HCT116 (cell line): ENCODE results near the gene ARMC12. TPM values are rescaled to one million over a fixed set of nuclear protein-coding genes. Genes with fewer than 3 reads are reported as not detected.

Experiments
- ATAC-seq: fragments of 200-7000 bp; cut with Tn5 transposase; 2 replicates; pipeline ENCODE4 v1.9.1; 2020; ENCODE audit warnings: mild to moderate bottlenecking, moderate library complexity
- BruUV-seq: library from RNA; stranded (reverse); fragments of 400-500 nt; replicated peaks from 2 replicates; lab custom pipeline; 2021; lab: Mats Ljungman, UMichigan
- CTCF ChIA-PET: fragments of 300-600 bp; sonication (Branson Sonifier 250); formaldehyde crosslinking; loops from one replicate; lab custom pipeline; 2021; ENCODE audit warnings: antibody characterized with exemption; lab: Charles Lee
- POLR2A ChIA-PET: fragments of 300-600, 350-600 bp; sonication (Branson Sonifier 250); formaldehyde crosslinking; loops from one replicate; lab custom pipeline; 2021; ENCODE audit warnings: antibody characterized with exemption; lab: Charles Lee
- RAD21 ChIA-PET, 2 experiments: fragments of 300-600 bp; sonication (Branson Sonifier 250); formaldehyde crosslinking; loops; one replicate each; lab custom pipeline; 2023; ENCODE audit warnings: low total read pairs in 2 of 2; ENCODE audit not compliant: uncharacterized antibody in 2 of 2, unreplicated experiment in 2 of 2, low non-redundant PET in 1 of 2; lab: Charles Lee
- DNase-seq: peaks from one replicate; pipeline ENCODE4 v3.0.0-alpha.2; 2010; ENCODE audit warnings: low read depth, low spot score
- H2AFZ ChIP-seq: fragments of 200-600 bp; shearing (Covaris generic), sonication (generic); 2 replicates; pipeline ENCODE4 v1.6.1; 2017; ENCODE audit warnings: low read depth, mixed run types, mixed read lengths, antibody characterized with exemption, low read length; ENCODE audit not compliant: poor library complexity, severe bottlenecking
- H3K27ac ChIP-seq: 2 replicates; pipeline ENCODE4 v1.5.1; 2012; ENCODE audit warnings: low read depth, low read length
- H3K27me3 ChIP-seq: fragments of 200-600 bp; sonication (generic); 2 replicates; pipeline ENCODE4 v1.6.1; 2016; ENCODE audit warnings: mixed run types, low read length, mixed read lengths; ENCODE audit not compliant: insufficient read depth
- H3K36me3 ChIP-seq, 2 experiments: fragments of 200-500 bp in 1 of 2; fragments of 200-600 bp in 1 of 2; sonication (Bioruptor generic) in 1 of 2; sonication (generic) in 1 of 2; 2 replicates each; pipeline versions ENCODE4 v1.5.1 to v1.6.1; 2014 to 2016; ENCODE audit warnings: low read length in 2 of 2, inconsistent platforms in 1 of 2, mixed read lengths in 1 of 2, mixed run types in 1 of 2; ENCODE audit not compliant: insufficient read depth in 2 of 2, control insufficient read depth in 1 of 2
- H3K4me1 ChIP-seq, 2 experiments: fragments of 200-600 bp in 1 of 2; sonication (generic) in 1 of 2; 2 replicates each; pipeline versions ENCODE4 v1.5.1 to v1.6.1; 2012 to 2017; ENCODE audit warnings: low read length in 2 of 2, inconsistent platforms in 1 of 2, mild to moderate bottlenecking in 1 of 2, mixed read lengths in 1 of 2, mixed run types in 1 of 2, moderate library complexity in 1 of 2; ENCODE audit not compliant: insufficient read depth in 2 of 2, control insufficient read depth in 1 of 2
- H3K4me2 ChIP-seq: fragments of 200-600 bp; sonication (generic); 2 replicates; pipeline ENCODE4 v1.6.1; 2017; ENCODE audit warnings: mixed run types, low read length, mixed read lengths
- H3K4me3 ChIP-seq, 2 experiments: fragments of 200-600 bp in 1 of 2; sonication (generic) in 1 of 2; replicated peaks in 1 of 2; 2 replicates each; pipeline ENCODE4 v1.5.1; 2011 to 2016; ENCODE audit warnings: low read length in 2 of 2, control low read depth in 1 of 2, low read depth in 1 of 2, mild to moderate bottlenecking in 1 of 2, mixed read lengths in 1 of 2, mixed run types in 1 of 2
- H3K79me2 ChIP-seq: fragments of 200-600 bp; sonication (generic); 2 replicates; pipeline ENCODE4 v1.6.1; 2017; ENCODE audit warnings: mild to moderate bottlenecking, mixed run types, low read length, moderate library complexity, mixed read lengths; ENCODE audit not compliant: insufficient read depth
- H3K9ac ChIP-seq: fragments of 200-600 bp; sonication (generic); 2 replicates; pipeline ENCODE4 v1.6.1; 2016; ENCODE audit warnings: low read length, mixed read lengths
- H3K9me2 ChIP-seq: fragments of 200-600 bp; sonication (generic), shearing (Covaris generic); 2 replicates; pipeline ENCODE4 v1.6.1; 2017; ENCODE audit warnings: mixed run types, mild to moderate bottlenecking, moderate library complexity; ENCODE audit not compliant: insufficient read depth
- H3K9me3 ChIP-seq, 2 experiments: fragments of 200-500 bp in 1 of 2; fragments of 200-600 bp in 1 of 2; sonication (Bioruptor generic) in 1 of 2; sonication (generic) in 1 of 2; 2 replicates each; pipeline ENCODE4 v1.6.1; 2014 to 2017; ENCODE audit warnings: low read length in 2 of 2, mixed read lengths in 2 of 2, inconsistent platforms in 1 of 2, low read depth in 1 of 2, mild to moderate bottlenecking in 1 of 2, mixed run types in 1 of 2, moderate library complexity in 1 of 2; ENCODE audit not compliant: control insufficient read depth in 1 of 2, insufficient read depth in 1 of 2
- H4K20me1 ChIP-seq: fragments of 200-600 bp; sonication (generic), shearing (Covaris generic); 2 replicates; pipeline ENCODE4 v1.6.1; 2017; ENCODE audit warnings: mixed run types, mild to moderate bottlenecking, moderate library complexity; ENCODE audit not compliant: insufficient read depth
- CEBPB ChIP-seq: IDR thresholded peaks from 2 replicates; pipeline ENCODE4 v1.6.1; 2012; ENCODE audit warnings: low read depth
- EGR1 ChIP-seq: IDR thresholded peaks from 2 replicates; pipeline ENCODE4 v1.6.1; 2012; ENCODE audit warnings: low read depth
- ELF1 ChIP-seq: IDR thresholded peaks from 2 replicates; pipeline ENCODE4 v1.6.1; 2012; ENCODE audit warnings: low read depth, borderline replicate concordance
- JUND ChIP-seq: IDR thresholded peaks from 2 replicates; pipeline ENCODE4 v1.6.1; 2012
- REST ChIP-seq: IDR thresholded peaks from 2 replicates; pipeline ENCODE4 v1.6.1; 2012; ENCODE audit warnings: low read depth
- SRF ChIP-seq: IDR thresholded peaks from 2 replicates; pipeline ENCODE4 v1.6.1; 2012; ENCODE audit warnings: low read depth
- ZBTB33 ChIP-seq: IDR thresholded peaks from 2 replicates; pipeline ENCODE4 v1.6.1; 2011; ENCODE audit warnings: mild to moderate bottlenecking, low read length, moderate library complexity; ENCODE audit not compliant: insufficient replicate concordance; ENCODE audit errors: extremely low read depth
- ZFX ChIP-seq: fragments of 450-650 bp; IDR thresholded peaks from 2 replicates; pipeline ENCODE4 v1.6.1; 2017
- intact Hi-C: fragments of 100-400 bp; cut with micrococcal nuclease; formaldehyde crosslinking; loops from 2 replicates; pipeline ENCODE4 v1.10.0; 2022
- total RNA-seq: library from RNA; stranded (reverse); gene quantifications from one replicate; pipeline ENCODE4 v1.2.1, GENCODE V29; 2021; ENCODE audit not compliant: unreplicated experiment

Gene ARMC12
- total RNA-seq, 1 experiment from 2014 or later = 0.79 TPM

GRCh38 chr6:35765739-35766138 lies 28.9 kb downstream of the ARMC12 start:
- TF ChIP-seq JUND = no peak
- TF ChIP-seq EGR1 = no peak
- TF ChIP-seq ZFX = no peak
- no peak for TF ChIP-seq CEBPB
- RAD21 ChIA-PET = no interaction called here
- POLR2A ChIA-PET = no interaction called here
- intact Hi-C loops = no loop called here
- H3K4me3 ChIP-seq = no peak overlapping the region
- H3K27ac ChIP-seq = no peak overlapping the region
- no peaks in the 10 kb centered on the region for H3K36me3 ChIP-seq
- DNase-seq (no peak), ATAC-seq (no peak)
- peaks cover 0 to 5% of the 10 kb centered on the region in 2 experiments; a peak in 1 of 4 replicates for H3K4me1 ChIP-seq
- CTCF ChIA-PET = no interaction called here
- H2AFZ ChIP-seq = no peak overlapping the region
- H4K20me1 ChIP-seq = no peaks in the 10 kb centered on the region
- H3K79me2 ChIP-seq = no peaks in the 10 kb centered on the region
- BruUV-seq = no TSS peak
- H3K27me3 ChIP-seq = 0 out of 2 replicates have a peak, but pooled peaks cover 13% of the 10 kb centered on the region
- H3K9me2 ChIP-seq = no peaks in the 10 kb centered on the region
- no peaks in the 10 kb centered on the region for H3K9me3 ChIP-seq
- H3K9ac ChIP-seq = no peak overlapping the region
- H3K4me2 ChIP-seq = no peak overlapping the region

- Histone ChIP-seq H3K4me2 (no peak overlapping the region), H3K36me3 (no peaks in the 10 kb centered on the region), H3K4me3 (no peak overlapping the region), H3K27me3 (no peaks in the 10 kb centered on the region), H3K9me3 (no peaks in the 10 kb centered on the region), H3K4me1 (peaks cover 0 to 5% of the 10 kb centered on the region in 2 experiments; a peak in 1 of 4 replicates), H3K27ac (no peak overlapping the region), H2AFZ (no peak overlapping the region), H4K20me1 (no peaks in the 10 kb centered on the region), H3K9ac (no peak overlapping the region), H3K9me2 (no peaks in the 10 kb centered on the region), H3K79me2 (no peaks in the 10 kb centered on the region)
- ChIA-PET POLR2A (interaction anchor here (1.1 kb wide), 1 partner anchor 12 kb away, joined by 3 read pairs; no protein-coding TSS in a partner anchor), RAD21 (no interaction called here), CTCF (interaction anchor here (1.8 kb wide), 1 partner anchor 12 kb away, joined by 7 read pairs; no protein-coding TSS in a partner anchor)
- intact Hi-C loops = no loop called here
- DNase-seq (no peak), ATAC-seq (no peak)
- no TSS peak for BruUV-seq
- TF ChIP-seq ELF1 = no peak
- no peak for TF ChIP-seq REST
- no peak for TF ChIP-seq ZFX
- TF ChIP-seq ZBTB33 = no peak
- no peak for TF ChIP-seq SRF
These were observed 32.4 kb downstream of the ARMC12 start for GRCh38 chr6:35769211-35769610.
